Limb (tissue), 2 donors: ENCODE results near the gene NAT9.

Experiments used
- DNase-seq, 2 donors: peaks; one replicate each; pipeline ENCODE4 v3.0.0-alpha.2; 2016; ENCODE audit errors: extremely low spot score in 2 of 2

NAT9 gene

GRCh38 chr17:74805591-74805991 is 29.4 kb upstream of the NAT9 start:
- no peak for DNase-seq

DNA sequence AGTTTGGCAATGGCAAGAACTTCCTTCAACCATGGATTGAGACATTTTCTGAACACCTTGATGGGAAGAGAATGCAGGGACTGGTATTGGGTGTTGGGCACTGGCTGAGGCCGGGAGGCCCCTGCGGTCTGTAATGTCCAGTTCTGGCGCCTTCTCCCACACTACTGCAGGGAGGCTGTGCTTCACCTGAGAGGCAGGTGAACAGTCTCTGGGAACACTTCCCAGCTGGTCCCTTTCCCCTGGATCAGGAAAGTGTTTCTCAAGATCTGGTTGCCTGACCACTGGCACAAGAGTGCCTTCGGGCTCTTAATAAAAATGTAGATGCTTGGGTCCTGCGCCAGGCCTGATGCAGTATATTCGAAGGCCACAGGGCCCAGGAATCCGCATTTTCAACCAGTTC is 28.5 kb upstream of the NAT9 start:
- no peak for DNase-seq

DNA sequence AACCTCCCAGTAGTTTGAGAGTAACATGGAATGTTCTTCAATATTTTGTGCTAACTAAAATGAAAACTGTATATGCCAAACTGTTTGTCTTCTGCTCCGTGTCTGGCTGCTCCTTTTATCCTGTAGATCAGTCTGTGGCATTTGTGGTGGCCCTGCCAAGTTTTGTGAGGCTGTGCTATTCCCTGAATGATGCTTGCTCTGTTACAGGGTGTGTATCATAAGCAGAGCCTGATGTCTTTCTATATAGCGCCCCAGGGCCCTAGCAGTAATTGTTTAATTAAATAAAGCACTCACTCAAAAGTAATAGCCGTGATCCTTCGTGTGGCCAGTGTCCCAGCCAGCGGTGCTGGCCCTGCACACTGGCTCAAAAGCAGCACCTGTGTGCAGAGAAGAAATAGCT is 27.8 kb upstream of the NAT9 start:
- DNase-seq = no peak

GRCh38 chr17:74803388-74803930 is 27.3 kb upstream of the NAT9 start:
- no peak for DNase-seq

DNA sequence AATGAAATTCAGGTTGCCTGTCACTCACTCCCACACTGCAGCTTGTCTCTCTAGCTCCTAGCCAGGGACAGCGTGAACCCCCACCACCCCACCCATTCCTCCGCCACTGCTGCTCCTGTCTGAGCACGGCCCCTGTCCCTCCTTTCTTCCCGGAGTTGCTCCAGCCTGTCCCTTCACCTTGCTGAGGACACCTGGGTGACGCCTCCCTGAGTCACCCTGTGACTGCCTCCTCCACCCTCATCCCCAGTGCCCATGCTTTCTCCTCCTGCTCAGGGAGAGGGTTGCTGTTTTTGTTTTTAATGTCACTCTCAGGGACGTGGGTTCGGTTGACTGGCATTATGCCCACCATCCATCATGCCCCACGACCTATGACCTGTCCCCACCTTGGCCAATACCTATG is 25.8 kb upstream of the NAT9 start:
- no peak for DNase-seq

DNA sequence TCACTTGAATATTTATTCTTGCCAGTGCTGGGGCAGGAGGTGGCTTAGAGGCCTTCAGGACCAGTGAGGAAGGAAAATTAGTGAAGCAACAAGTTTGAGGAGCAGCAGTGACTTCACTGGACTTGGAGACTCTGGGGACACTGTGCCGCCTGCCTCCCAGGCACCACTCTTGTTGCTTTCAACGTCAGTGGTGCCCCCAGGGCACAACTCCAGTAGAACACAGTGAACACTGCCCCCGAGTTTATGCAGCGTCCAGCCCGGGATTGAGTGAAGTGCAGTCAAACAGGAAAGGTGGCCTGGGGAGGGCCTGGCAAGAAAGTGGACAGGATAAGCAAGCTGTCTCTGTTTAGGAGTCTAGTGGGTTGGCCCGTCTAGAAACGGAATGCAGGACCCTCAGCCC is 24.4 kb upstream of the NAT9 start:
- DNase-seq = no peak

DNA sequence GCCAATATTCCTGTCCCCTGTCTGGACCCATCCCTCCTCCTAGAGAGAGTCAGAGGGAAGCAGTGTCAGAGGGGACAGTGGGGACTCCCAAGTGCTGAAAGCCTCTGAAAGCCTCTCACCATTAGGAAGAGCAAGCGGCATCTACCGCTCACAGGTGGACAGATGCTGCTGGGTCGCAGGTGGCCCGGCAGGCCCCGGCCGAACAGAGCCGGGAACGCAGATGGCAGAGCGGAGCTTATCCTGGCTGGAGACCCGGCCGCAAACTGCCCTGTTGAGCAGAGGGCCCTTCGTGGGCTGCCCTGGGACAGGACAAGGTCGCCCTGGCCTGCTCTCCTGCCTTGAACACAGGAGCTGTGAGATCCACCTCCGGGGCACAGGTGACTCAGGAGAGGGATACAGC is 23.0 kb upstream of the NAT9 start:
- no peak for DNase-seq

- DNase-seq = no peak
These were observed 22.1 kb upstream of the NAT9 start for GRCh38 chr17:74798239-74798707.

GRCh38 chr17:74797824-74798223 is 21.7 kb upstream of the NAT9 start:
- no peak for DNase-seq

DNA sequence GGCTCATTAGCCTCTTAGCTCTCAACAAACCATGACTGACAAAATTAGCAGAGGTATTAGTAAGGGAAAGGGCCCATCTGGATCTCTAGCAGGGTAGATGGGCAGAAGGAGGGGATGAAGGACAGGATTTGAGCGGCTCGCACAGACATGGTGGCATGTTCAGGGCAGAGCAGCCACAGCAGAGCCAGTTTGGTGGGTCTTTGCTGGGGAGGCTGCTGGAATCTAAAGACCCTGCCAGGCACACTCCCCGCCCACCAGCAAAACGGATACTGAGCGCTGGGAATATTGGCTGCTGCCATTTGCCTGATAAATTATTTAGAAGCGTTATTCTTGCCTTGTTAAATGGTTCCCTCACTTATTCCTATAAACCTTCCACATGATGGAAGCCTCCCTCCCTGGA is 20.7 kb upstream of the NAT9 start:
- no peak for DNase-seq

DNA sequence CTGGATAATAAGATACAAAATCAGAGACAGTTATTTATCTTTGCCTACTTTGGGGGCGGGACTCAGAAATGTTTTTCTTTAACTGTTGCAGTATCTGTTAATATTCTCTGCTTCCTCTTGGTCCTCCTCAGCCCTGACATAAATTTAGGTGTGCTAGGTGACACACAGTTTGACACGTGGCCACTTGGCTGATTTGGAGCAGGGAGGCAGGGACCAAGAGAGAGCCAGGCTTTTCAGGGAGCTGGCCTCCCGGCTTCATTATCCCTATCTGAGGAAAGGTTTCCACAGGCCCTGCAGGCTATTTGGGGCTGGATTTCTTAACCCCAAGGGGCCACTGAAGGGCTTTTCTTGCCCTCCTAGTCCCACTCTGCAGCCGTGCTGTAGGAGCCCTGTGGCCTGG is 20.1 kb upstream of the NAT9 start:
- no peak for DNase-seq

- no peak for DNase-seq
These were observed 19.3 kb upstream of the NAT9 start for GRCh38 chr17:74795327-74796020.

DNA sequence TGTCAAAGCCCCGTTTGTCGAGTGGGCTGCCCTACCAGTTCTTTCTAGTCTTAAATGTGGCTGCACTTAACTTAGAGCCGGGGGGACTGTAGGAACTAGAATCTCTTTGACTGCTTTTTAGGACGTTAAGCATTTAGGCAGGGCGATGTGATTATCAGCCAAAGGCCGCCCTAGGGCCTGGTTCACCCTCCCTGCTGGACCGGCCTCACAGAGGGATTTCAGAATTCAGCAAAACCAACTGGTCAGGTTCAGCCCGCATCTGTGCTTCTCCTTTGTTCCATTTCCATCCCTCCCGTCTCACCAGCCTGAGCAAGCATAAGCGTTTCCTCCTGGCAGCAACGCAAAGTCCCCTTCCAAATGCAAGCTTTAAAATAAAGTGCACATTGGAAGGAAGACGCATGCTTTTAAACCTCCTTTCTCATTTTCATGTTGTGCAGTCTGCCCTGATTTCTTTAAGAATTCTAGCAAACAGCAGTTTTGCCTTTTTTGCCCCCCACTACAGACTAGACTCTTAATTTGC is 16.5 kb upstream of the NAT9 start:
- no peak for DNase-seq

- no peak for DNase-seq
These were observed 14.3 kb upstream of the NAT9 start for GRCh38 chr17:74790161-74791058.

- no peak for DNase-seq
These were observed 10.4 kb upstream of the NAT9 start for GRCh38 chr17:74786431-74787055.

DNA sequence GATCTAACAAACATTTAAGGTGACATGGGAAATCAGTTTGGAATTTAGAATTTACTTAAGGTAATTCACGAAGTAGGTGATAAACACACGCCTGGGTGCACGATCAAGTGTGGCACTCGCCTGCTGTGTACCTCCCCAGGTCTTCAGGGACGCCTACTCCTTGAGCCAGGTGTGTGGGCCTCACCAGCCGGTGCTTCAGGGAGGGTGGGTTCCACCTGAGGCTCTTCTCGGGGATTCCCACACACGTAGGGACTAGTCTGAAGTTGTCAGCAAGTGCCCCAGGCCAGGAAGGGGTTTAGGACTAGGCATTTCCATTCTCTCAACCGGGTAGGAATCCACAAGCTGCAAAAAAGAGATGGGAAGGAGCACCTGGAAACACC is 9.8 kb upstream of the NAT9 start:
- DNase-seq = no peak

DNA sequence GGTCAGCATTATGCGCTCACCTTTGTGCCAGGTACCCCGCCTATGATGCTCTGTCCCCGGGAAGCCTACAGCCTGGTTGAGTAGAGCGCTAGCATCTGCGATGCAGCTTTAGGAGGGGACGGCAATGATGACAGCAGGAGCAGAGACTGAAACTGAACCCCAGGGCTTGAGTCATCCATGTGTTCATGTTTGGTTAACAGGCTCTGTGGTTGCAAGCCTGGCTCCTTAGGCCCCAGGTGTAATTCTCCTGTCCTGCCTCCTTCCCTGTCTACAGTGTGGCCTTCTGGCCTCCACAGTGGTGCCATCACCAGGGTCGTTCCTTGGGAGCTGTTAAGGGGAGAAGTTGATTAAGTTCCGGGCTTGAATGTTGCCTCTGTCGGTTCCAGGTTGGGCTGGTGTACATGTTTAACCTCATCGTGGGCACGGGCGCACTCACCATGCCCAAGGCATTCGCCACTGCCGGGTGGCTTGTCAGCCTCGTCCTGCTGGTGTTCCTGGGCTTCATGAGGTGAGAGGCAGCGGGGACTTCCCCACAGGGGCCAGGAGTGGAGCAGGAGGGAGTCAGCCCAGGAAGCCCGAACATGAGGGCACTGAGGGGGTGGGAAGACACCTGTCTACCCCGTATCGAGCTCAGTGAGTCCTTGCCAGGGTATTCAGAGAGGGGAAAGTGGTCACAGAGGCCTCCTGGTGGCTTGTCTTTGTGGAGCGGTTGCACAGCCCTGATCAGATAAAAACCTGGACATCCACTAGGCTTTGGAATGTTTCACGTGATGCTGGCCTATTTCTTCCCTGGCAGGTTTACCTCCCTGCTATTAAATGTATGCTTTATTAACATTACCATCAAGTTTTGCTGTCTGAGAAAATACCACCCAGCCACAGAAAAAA is 9.2 kb upstream of the NAT9 start:
- DNase-seq = no peak

GRCh38 chr17:74784125-74784810 is 8.1 kb upstream of the NAT9 start:
- no peak for DNase-seq

GRCh38 chr17:74782571-74782970 is 6.4 kb upstream of the NAT9 start:
- DNase-seq = no peak
